GM18951 (cell line): ENCODE data around the gene MAN1A1.
"Not testable (repeated sequence)": the region's sequence is repeated elsewhere in the genome, so short reads cannot be mapped to it uniquely, and the experiment has no call there.

Experiments used
- POLR2A ChIP-seq: IDR thresholded peaks from 4 replicates; pipeline ENCODE4 v1.6.1; 2011; ENCODE audit warnings: mild to moderate bottlenecking; ENCODE audit not compliant: insufficient read length, insufficient read depth; ENCODE audit errors: extremely low read depth
- in situ Hi-C: fragments of 300-500 bp; cut with MboI; formaldehyde crosslinking; loops from one replicate; pipeline ENCODE4 v1.12.0; 2022; ENCODE audit warnings: low sequenced_read_pairs, mixed read lengths, inconsistent platforms; ENCODE audit not compliant: unreplicated experiment

MAN1A1 gene

DNA sequence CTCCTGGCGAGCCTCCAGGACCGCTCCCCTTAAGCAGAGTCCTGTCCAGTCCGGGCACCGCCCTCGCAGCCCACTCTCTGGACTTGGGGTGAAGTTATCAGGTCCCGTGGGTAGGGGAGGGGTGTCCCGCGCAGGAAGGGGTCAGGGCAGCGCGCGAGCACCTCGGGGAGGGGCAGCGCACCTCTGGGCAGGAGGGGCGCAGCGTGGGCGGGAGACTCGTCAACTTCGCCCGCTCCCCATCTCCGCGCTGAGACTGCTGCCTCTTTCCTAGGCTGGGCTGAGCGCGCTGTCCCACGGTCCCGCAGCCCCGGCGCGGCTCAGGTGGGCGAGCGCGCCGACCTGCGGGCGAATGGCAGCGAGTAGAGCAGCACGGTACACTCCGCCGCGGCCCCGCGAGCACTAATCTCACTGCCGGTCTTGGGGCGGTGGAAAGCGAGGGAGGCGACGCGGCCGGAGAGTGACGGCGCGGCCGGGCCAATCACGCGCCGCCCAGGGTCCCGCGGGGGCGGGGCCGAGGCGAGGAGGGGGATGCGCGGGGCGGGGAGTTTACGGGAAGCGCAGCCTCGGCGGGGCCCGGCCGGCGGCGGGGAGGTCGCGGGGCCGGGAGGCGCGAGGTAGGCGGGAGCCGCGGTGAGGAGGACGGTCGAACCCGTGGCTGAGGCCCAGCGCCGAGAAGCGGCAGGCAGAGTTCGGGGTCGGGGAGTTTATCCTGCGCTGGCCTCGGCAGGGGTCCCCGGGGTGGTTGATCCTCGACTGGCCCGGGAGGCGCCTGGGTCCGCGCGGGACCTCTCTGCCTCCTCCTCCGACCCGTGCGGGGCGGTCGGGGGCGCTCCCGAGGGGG lies at the start of gene MAN1A1:
TSS of gene MAN1A1 (minus strand) at position 401 of the 841 bp plus-strand sequence. CDS start 696 bp downstream, outside the sequence.
- peak; percentile 98 for TF ChIP-seq POLR2A
- in situ Hi-C loops, result loop anchor here (10.0 kb wide), 1 partner anchor 195 kb away; no protein-coding TSS in a partner anchor

DNA sequence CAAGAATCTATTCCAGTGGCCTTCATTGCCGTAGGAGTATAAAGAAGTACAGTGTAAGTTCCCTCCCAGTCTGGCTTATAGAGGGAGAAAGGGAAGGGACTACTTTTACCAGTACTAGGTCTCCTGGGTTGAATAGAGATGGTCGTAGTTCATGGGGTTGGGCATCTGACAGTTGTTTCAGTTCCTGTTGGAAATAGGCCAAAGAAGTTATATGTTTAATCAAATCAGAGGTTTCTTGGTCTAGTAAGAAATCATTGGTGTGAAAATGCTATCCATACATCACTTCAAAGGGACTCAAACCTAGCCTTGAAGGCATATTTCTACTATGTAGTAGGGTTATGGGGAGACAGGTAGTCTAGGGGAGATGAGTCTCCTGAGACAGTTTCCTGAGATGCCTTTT lies 45.6 kb upstream of the MAN1A1 start:
- TF ChIP-seq POLR2A, result no peak
- in situ Hi-C loops, result no loop called here

DNA sequence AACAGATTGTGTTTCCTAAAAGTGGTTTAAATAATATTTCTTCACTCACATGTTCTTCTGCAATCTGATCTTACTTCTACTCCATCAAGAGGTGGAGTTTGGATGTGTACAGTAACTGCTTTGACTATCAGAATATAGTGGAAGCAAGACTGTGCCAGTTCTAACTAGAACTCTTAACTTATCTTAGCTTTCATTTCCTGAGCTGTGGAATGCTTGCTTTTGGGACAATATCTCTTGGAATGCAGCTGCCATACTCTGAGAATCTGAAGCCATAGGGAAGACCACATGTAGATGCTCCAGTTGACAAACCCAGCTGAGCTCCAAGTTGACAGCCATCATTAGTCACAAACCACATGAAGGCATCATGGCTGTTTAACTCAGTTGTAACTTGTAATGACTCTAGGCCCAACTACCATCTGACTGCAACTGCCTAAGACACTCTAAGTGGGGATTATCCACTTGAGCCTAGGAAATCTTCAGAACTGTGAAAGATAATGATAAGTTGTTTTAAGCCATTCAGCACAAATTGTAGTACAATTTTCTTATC lies 40.8 kb upstream of the MAN1A1 start:
- in situ Hi-C loops, result no loop called here
- no peak for TF ChIP-seq POLR2A

DNA sequence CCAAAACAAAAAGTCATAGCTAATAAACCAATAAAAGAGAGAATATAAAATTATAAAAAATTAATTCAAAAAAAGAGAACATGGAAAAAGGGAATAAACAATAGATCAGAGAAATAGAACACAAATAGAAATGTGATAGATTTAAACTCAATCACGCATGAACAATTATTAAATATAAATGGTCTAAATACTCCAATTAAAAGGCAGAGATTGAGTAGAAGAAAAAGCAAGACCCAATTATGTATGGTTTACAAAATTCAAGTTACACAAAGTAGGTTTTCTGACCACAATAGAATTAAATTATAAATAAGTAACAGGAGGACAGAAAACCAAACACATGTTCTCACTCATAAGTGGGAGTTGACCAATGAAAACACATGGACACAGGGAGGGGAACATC lies 36.4 kb upstream of the MAN1A1 start:
- in situ Hi-C loops, result no loop called here
- TF ChIP-seq POLR2A, result no peak

DNA sequence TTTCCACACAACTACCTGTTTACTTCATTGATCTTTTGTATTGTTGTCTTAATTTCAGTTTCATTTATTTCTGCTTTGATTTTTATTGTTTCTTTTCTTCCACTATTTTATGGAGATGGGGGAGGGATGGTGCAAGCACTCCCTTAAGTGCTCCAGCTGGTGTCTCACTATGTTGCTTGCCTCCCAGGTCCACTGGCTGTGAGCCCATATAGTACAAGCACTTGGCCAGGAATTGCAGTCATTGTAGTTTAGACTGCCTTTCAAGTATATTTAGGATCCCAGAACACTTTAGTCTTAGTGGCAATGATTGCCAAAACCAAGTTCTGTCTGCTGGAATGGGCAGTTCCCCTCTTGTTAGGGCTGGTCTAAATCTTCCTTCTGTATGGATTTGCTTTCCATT lies 34.9 kb upstream of the MAN1A1 start:
- in situ Hi-C loops, result no loop called here
- TF ChIP-seq POLR2A, result no peak

DNA sequence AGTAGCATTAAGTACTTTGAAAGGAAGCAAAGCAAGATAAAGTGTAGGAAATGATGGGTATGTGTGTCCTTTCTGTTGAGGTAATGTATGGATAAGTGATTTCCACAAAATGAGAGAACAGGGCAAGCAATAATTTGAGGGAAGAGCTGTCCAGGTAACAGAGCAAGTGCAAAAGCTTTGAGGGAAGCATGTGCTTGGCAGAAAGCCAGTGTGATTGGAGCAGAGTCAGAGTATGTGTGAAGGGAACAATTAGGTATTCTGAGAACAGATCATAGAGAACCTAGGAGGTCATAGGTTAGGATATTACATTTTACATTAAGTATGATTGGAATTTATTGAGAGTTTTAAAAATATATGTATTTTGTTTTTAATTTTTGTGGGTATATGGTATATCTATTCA lies 30.2 kb upstream of the MAN1A1 start:
- TF ChIP-seq POLR2A, result no peak
- in situ Hi-C loops, result no loop called here

DNA sequence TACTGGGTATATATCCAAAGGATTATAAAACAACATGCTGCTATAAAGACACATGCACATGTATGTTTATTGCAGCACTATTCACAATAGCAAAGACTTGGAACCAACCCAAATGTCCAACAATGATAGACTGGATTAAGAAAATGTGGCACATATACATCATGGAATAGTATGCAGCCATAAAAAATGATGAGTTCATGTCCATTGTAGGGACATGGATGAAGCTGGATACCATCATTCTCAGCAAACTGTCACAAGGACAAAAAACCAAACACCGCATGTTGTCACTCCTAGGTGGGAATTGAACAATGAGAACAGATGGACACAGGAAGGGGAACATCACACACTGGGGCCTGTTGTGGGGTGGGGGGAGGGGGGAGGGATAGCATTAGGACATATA lies 27.5 kb upstream of the MAN1A1 start:
- in situ Hi-C loops, result not testable (repeated sequence)

DNA sequence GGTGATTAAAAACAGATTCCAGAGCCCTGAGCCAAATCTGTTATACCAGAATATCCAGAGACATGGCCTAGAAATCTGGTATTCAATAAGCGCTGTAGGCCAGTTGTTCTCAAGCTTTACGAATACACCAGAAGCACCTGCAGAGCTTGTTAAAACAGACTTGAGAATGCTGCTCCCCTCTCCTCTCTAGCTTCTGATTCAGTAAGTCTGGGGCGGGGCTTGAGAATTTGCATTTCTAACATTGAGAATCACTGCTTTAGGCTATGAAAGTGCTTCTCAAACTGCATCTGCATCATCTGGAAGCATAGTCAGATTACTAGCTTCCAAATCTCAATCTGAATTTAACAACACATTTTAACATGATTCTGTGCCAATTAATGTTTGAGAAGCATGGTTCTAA lies 20.5 kb upstream of the MAN1A1 start:
- TF ChIP-seq POLR2A, result no peak
- in situ Hi-C loops, result no loop called here

DNA sequence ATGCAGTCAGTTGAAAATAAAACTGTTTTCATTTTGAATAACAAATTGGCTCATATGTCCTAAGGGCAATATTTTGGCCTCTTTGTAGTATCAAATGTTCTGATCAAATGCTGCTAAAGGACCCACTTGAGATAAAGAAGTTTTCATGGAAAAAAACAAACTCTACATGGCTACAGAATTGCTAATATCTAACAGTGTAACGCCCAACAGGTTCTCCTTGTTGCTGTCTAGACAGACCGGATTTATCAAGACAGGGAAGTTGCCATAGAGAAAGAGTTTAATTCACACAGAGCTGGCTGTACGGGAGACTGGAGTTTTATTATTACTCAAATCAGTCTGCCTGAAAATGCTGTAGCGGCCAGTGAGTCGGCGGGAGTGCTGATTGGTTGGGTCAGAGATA lies 19.4 kb upstream of the MAN1A1 start:
- no peak for TF ChIP-seq POLR2A
- in situ Hi-C loops, result no loop called here

DNA sequence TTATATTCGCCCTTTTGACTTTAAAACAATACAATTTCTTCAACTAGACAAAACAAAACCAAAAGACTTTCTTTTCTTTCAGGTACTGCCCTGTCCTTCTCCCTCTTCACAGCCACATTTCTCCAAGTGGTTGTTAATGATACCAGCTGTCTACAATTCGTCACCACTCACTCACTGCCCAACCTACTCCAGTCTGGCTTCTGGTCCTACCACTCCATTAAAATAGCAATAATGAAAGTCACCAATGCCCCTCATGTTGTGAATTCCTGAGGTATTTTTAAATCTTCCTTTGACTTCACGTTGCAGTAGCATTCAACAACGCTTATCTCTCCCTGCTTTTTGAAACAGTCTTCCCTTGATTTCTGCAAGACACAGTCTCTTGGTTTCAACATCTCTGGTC lies 11.6 kb upstream of the MAN1A1 start:
- in situ Hi-C loops, result no loop called here
- no peak for TF ChIP-seq POLR2A

DNA sequence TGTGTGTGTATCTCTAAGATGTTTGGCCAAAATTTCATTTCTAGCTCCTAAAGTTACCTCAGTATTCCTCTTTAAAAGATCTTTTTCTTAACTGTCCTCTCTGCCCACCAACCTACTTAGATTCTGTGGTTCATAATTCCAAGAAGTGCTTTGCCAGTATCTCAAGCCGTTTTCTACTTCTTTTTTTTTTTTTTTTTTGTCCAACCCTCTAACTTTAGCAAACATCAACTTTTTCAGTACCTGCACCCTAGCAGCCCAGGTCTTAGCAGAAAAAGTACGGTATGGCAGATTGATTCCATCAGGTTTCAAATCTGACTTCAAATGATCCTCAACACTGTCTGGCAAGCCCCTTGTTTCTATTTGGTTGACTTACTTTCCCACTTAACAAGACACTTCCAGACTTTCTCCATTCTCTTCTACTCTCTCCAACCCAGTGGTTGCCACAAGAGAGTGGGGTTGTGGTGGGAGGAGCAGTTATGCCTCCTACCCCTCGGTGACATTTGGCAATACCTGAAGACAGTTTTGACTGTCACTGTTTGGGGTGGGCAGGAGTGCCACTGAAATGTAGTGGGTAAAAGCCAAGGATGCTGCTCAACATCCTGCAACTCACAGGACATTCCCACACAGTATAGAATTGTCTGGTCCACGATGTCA lies 10.8 kb upstream of the MAN1A1 start:
- in situ Hi-C loops, result no loop called here
- no peak for TF ChIP-seq POLR2A

DNA sequence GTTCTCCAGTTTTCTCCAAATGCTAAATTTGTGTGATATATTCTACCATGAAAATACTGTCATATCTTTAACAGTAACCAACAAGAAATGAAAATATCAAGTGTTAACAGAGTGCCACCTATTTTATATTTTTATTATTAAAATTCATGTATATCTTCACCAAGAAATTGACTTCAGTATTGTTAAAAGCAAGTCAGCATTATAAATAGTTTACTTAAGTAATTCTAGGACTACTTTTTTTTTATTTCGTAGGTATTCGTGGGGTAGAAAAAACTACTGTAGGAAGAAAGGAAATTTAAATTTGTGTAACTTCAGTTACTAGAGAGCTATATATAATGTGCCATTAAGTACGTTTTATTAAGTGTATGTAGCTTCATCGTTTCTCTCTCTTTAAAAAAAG lies 6.3 kb upstream of the MAN1A1 start:
- TF ChIP-seq POLR2A, result no peak
- in situ Hi-C loops, result no loop called here

DNA sequence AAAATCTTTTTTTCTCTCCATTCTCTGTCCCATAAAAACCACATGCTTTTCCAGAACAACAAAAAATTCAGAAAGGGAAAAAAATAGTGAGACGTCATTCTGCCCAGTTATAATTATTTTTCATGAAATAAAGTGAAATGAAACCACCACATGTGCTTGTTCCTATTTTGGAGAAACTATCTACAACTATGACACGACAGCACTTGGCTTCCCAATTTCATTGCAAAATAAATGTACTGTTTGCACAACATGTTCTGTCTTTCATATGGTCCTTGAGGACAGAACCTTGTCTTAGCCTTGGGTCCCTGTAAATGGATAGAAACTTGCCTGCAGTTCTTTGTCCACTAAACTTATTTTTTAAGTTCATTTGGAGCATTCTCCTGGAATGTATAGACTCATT lies 5.6 kb upstream of the MAN1A1 start:
- in situ Hi-C loops, result no loop called here
- no peak for TF ChIP-seq POLR2A

DNA sequence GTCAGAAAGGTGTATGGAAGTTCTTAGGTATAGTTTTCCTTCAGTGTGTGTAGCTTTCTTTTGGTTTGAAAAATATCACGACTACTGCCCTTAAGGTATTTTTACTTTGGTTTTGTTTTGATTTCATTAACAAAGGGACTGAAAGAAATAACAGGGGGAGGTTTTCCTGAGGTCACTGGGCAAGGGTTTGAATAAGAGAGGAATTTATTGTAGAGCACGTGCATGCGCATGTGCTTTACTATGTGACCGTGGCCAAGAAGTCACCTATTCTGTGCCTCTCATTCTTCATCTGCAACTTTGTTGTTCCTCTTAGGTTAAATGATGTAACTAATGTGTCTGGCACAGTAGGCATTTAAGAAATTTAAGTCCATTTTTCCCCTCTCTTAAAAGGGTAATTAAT lies 4.1 kb upstream of the MAN1A1 start:
- no peak for TF ChIP-seq POLR2A
- in situ Hi-C loops, result no loop called here
